H9 (cell line): Measurements from ENCODE around the gene PYDC1. TPM values are rescaled to one million over a fixed set of nuclear protein-coding genes. Genes with fewer than 3 reads are reported as not detected.

ENCODE experiments used
- DNase-seq: peaks from one replicate; pipeline ENCODE4 v3.0.0-alpha.2; 2017
- H2AFZ ChIP-seq: one replicate; pipeline ENCODE4 v1.6.1; 2013; ENCODE audit warnings: mild to moderate bottlenecking, low read length, control low read depth, moderate library complexity
- H2AK5ac ChIP-seq: 2 replicates; pipeline ENCODE4 v1.6.1; 2013; ENCODE audit warnings: low read length, control low read depth, mixed read lengths; ENCODE audit not compliant: insufficient read length
- H2BK120ac ChIP-seq: one replicate; pipeline ENCODE4 v1.6.1; 2013; ENCODE audit warnings: low read depth, mild to moderate bottlenecking, low read length, control low read depth, inconsistent platforms; ENCODE audit not compliant: poor library complexity, severe bottlenecking
- H2BK12ac ChIP-seq: 2 replicates; pipeline ENCODE4 v1.6.1; 2013; ENCODE audit warnings: low read length, control low read depth, mixed read lengths, low read depth; ENCODE audit not compliant: insufficient read length
- H2BK15ac ChIP-seq: 2 replicates; pipeline ENCODE4 v1.6.1; 2013; ENCODE audit warnings: low read depth, low read length, control low read depth
- H2BK20ac ChIP-seq: one replicate; pipeline ENCODE4 v1.6.1; 2013; ENCODE audit warnings: low read depth, mild to moderate bottlenecking, low read length, control low read depth, inconsistent platforms; ENCODE audit not compliant: poor library complexity, severe bottlenecking
- H2BK5ac ChIP-seq: 2 replicates; pipeline ENCODE4 v1.6.1; 2013; ENCODE audit warnings: low read length, control low read depth, mixed read lengths; ENCODE audit not compliant: insufficient read length
- H3K14ac ChIP-seq: 2 replicates; pipeline ENCODE4 v1.6.1; 2013; ENCODE audit warnings: low read length, control low read depth; ENCODE audit not compliant: insufficient read depth
- H3K18ac ChIP-seq: 2 replicates; pipeline ENCODE4 v1.6.1; 2013; ENCODE audit warnings: low read depth, mild to moderate bottlenecking, mixed read lengths, low read length, control low read depth; ENCODE audit not compliant: insufficient read length
- H3K23ac ChIP-seq: 2 replicates; pipeline ENCODE4 v1.6.1; 2013; ENCODE audit warnings: low read length, control low read depth, mixed read lengths, low read depth; ENCODE audit not compliant: insufficient read length
- H3K23me2 ChIP-seq: 2 replicates; pipeline ENCODE4 v1.6.1; 2013; ENCODE audit warnings: low read depth, mild to moderate bottlenecking, mixed read lengths, low read length, control low read depth; ENCODE audit not compliant: insufficient read length, poor library complexity, severe bottlenecking
- H3K27ac ChIP-seq: 2 replicates; pipeline ENCODE4 v1.5.1; 2013; ENCODE audit warnings: low read length, control low read depth, mixed read lengths, low read depth; ENCODE audit not compliant: insufficient read length
- H3K27me3 ChIP-seq: 2 replicates; pipeline ENCODE4 v1.6.1; 2013; ENCODE audit warnings: low read length, control low read depth, inconsistent platforms; ENCODE audit not compliant: insufficient read depth
- H3K4ac ChIP-seq: 2 replicates; pipeline ENCODE4 v1.6.1; 2013; ENCODE audit warnings: low read depth, mild to moderate bottlenecking, control low read depth, inconsistent platforms, low read length, moderate library complexity
- H3K4me1 ChIP-seq: 2 replicates; pipeline ENCODE4 v1.6.1; 2013; ENCODE audit warnings: low read length, control low read depth, inconsistent platforms; ENCODE audit not compliant: insufficient read depth
- H3K4me2 ChIP-seq: 2 replicates; pipeline ENCODE4 v1.6.1; 2013; ENCODE audit warnings: low read length, control low read depth, mixed read lengths; ENCODE audit not compliant: insufficient read length, insufficient read depth
- H3K56ac ChIP-seq: 2 replicates; pipeline ENCODE4 v1.6.1; 2013; ENCODE audit warnings: low read depth, mild to moderate bottlenecking, mixed read lengths, low read length, control low read depth; ENCODE audit not compliant: insufficient read length
- H3K79me1 ChIP-seq: 2 replicates; pipeline ENCODE4 v1.6.1; 2013; ENCODE audit warnings: low read depth, mild to moderate bottlenecking, moderate library complexity, low read length, control low read depth, inconsistent platforms; ENCODE audit not compliant: insufficient read depth, poor library complexity, severe bottlenecking
- H3K79me2 ChIP-seq: 2 replicates; pipeline ENCODE4 v1.6.1; 2013; ENCODE audit warnings: low read length, control low read depth, inconsistent platforms; ENCODE audit not compliant: insufficient read depth
- H3K9ac ChIP-seq: 2 replicates; pipeline ENCODE4 v1.6.1; 2013; ENCODE audit warnings: low read length, control low read depth, mixed read lengths; ENCODE audit not compliant: insufficient read length; ENCODE audit errors: extremely low read depth
- H3K9me3 ChIP-seq: one replicate; pipeline ENCODE4 v1.6.1; 2013; ENCODE audit warnings: low read depth, low read length, inconsistent platforms; ENCODE audit not compliant: control insufficient read depth
- H3T11ph ChIP-seq: one replicate; pipeline ENCODE4 v1.6.1; 2013; ENCODE audit warnings: mild to moderate bottlenecking, low read length, control low read depth, inconsistent platforms
- H4K20me1 ChIP-seq: one replicate; pipeline ENCODE4 v1.6.1; 2013; ENCODE audit not compliant: control insufficient read depth, insufficient read length, insufficient read depth
- H4K5ac ChIP-seq: 2 replicates; pipeline ENCODE4 v1.6.1; 2013; ENCODE audit warnings: low read depth, mild to moderate bottlenecking, mixed read lengths, low read length, control low read depth; ENCODE audit not compliant: insufficient read length
- H4K8ac ChIP-seq: replicated peaks from 2 replicates; pipeline ENCODE4 v1.6.1; 2013; ENCODE audit warnings: low read length, control low read depth, mixed read lengths, low read depth; ENCODE audit not compliant: insufficient read length
- H4K91ac ChIP-seq: 2 replicates; pipeline ENCODE4 v1.6.1; 2013; ENCODE audit warnings: low read depth, mild to moderate bottlenecking, moderate library complexity, mixed read lengths, low read length, control low read depth; ENCODE audit not compliant: insufficient read length
- H3K27ac Mint-ChIP-seq, 3 experiments: 2 replicates in 2 of 3; 3 replicates in 1 of 3; pipeline ENCODE4 v1.8.0; 2020 to 2021; ENCODE audit warnings: mixed read lengths in 3 of 3, mild to moderate bottlenecking in 1 of 3, moderate library complexity in 1 of 3
- H3K27me3 Mint-ChIP-seq: 2 replicates; pipeline ENCODE4 v1.8.0; 2021; ENCODE audit warnings: low read depth, mild to moderate bottlenecking, moderate library complexity, mixed read lengths
- H3K36me3 Mint-ChIP-seq, 3 experiments: 2 replicates in 2 of 3; 3 replicates in 1 of 3; pipeline ENCODE4 v1.8.0; 2020 to 2021; ENCODE audit warnings: low read depth in 3 of 3, mixed read lengths in 3 of 3; ENCODE audit not compliant: insufficient read depth in 1 of 3
- H3K4me1 Mint-ChIP-seq, 2 experiments: 2 replicates each; pipeline ENCODE4 v1.8.0; 2020; ENCODE audit warnings: mixed read lengths in 2 of 2
- H3K4me3 Mint-ChIP-seq, 2 experiments: 2 replicates in 1 of 2; 3 replicates in 1 of 2; pipeline ENCODE4 v1.8.0; 2020 to 2021; ENCODE audit warnings: mild to moderate bottlenecking in 2 of 2, mixed read lengths in 2 of 2, moderate library complexity in 1 of 2
- H3K9me3 Mint-ChIP-seq, 2 experiments: 2 replicates in 1 of 2; 3 replicates in 1 of 2; pipeline ENCODE4 v1.8.0; 2020; ENCODE audit warnings: mild to moderate bottlenecking in 2 of 2, mixed read lengths in 2 of 2, moderate library complexity in 1 of 2
- CTCF ChIP-seq: fragments of 200-600 bp; sonication (generic); conservative IDR thresholded peaks from 3 replicates; pipeline ENCODE4 v1.8.0; 2021; ENCODE audit warnings: antibody characterized with exemption, mild to moderate bottlenecking
- WGBS: extraction: QIAGEN DNeasy Blood & Tissue Kit; methylation state at CpG from one replicate; pipeline ENCODE4 v1.1.7; 2013; ENCODE audit warnings: missing lambda C conversion rate, low lambda C conversion rate, mixed read lengths; ENCODE audit not compliant: insufficient read length; ENCODE audit errors: extremely low coverage; 5-methylcytosine and 5-hydroxymethylcytosine counted together
- total RNA-seq: library from RNA; stranded (reverse); gene quantifications from 2 replicates; pipeline ENCODE4 v1.2.1, GENCODE V29; 2021

The PYDC1 gene
- total RNA-seq, 1 experiment from 2014 or later, result 0.70 TPM

DNA sequence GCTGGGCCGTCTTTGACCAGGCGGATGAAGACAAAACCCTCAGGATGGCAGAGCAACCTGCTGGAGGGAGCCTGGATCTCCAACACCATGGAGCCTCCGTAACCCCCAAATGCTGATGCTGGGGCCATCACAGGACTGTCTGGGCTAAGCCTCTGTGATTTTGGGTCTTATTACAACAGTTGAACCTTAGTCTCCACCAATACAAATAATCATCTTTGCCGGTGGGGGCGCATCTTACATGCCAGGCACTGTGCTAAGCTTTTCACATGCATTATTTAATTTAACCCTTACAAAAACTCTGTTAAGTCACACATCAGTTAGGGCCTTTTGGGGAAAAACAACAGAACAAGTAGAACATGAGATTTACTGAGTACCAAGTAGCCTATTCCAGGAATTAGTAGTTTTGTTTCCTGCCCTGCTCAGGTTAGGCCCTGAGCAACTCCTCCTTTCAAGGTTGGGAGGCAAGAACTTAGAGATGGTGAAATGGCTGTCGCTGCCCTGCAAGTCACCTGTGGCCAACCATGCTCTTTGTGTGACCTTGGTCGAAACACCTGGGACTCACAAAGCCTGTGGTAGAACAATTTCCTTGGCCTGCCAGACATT is 33.9 kb upstream of the PYDC1 start:
- no peak overlapping the region for H2BK20ac ChIP-seq
- no peak overlapping the region for H3K56ac ChIP-seq
- TF ChIP-seq CTCF, result no peak

More for the DNA sequence above, 33.9 kb upstream of the PYDC1 start:
- no peak overlapping the region for H3K4me3 Mint-ChIP-seq
- Histone ChIP-seq H4K20me1 (no peaks in the 10 kb centered on the region), H2BK15ac (no peak overlapping the region), H3K4me2 (no peak overlapping the region), H2BK5ac (no peak overlapping the region), H2BK12ac (no peak overlapping the region), H3K27ac (no peak overlapping the region), H3K9ac (no peak overlapping the region), H3K27me3 (no peaks in the 10 kb centered on the region), H4K91ac (no peak overlapping the region), H3K23ac (no peak overlapping the region), H2AK5ac (no peak overlapping the region), H3K9me3 (no peaks in the 10 kb centered on the region), H3K18ac (no peak overlapping the region), H2AFZ (no peak overlapping the region), H3K4ac (no peak overlapping the region), H3T11ph (no peak overlapping the region), H4K8ac (no peak overlapping the region), H3K14ac (no peak overlapping the region), H3K23me2 (no peaks in the 10 kb centered on the region), H3K4me1 (peaks cover 6% of the 10 kb centered on the region; the same call in 1 of the 2 replicates), H4K5ac (no peak overlapping the region), H3K79me1 (no peaks in the 10 kb centered on the region), H3K79me2 (no peaks in the 10 kb centered on the region), H2BK120ac (no peak overlapping the region)
- H3K27me3 Mint-ChIP-seq, result no peaks in the 10 kb centered on the region
- no peaks in the 10 kb centered on the region; a peak in 1 of 5 replicates for H3K9me3 Mint-ChIP-seq
- no peaks in the 10 kb centered on the region for H3K36me3 Mint-ChIP-seq
- peaks cover 27 to 33% of the 10 kb centered on the region in 2 experiments for H3K4me1 Mint-ChIP-seq
- H3K27ac Mint-ChIP-seq, result no peak overlapping the region
- DNase-seq, result no peak
- WGBS, result no CpG with 5 or more reads among the region's 7 CpGs
